HG02610 (cell line): ENCODE results near the gene GALNT18.

Experiments
- ATAC-seq: cut with Tn5 transposase; IDR thresholded peaks from one replicate; pipeline ENCODE4 v1.9.1; 2021; ENCODE audit warnings: mild to moderate bottlenecking, moderate library complexity; ENCODE audit not compliant: unreplicated experiment

Gene GALNT18

DNA sequence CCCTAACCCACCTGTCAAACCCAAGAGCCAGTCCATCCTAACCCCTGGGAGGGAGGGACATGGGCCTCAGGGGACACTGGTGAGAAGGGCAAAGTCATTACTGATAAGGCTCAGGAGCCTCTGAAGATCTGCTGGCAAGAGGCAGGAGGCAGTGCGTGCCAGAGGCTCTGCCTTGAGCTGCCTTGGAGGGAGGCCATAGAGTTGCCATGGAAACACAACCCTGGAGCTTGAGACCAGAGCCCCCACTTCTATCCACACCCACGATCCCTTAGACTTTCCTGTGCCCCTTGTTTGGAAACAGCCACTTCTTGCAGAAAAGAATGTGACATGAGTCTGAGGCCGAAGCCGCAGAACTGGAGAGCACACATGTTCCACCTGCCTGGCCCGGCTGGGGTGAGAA lies 179.0 kb downstream of the GALNT18 start:
- no peak for ATAC-seq

DNA sequence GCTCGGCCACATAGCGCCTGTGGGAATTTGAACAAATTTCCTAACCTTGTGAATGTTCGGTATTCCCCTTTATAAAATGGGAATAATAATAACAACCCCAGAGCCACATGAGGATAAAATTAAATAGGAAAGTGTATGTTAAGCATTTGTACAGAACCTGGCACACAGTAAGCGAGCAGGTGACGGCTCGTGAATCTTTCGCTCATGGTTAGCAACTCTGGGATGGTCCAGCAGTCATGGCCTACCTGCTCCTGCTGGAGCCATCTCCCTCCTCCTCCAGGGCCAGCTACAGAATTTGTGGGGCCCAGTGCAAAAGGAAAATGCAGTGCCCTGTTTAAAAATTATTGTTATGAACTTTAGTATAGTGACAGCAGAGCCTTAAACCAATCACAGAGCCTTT lies 180.3 kb downstream of the GALNT18 start:
- ATAC-seq = no peak

DNA sequence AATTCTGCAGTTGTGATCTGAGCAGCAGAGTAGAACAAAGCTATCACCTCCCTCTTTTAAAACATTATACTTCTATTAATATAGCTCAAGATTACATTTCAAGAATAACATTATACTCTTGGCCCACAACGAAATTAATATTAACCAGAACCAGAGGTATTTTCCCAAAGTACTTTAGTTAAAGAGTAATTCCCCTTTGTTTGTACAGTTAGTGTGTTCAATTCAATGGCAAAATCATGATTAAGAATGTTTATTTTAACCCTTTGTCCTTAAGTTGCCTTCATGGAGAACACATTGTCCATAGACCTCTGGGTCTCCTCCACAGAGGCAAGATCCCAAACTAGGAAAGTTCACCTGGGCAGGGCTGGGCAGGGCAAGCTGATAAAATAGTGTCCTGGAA lies 180.7 kb downstream of the GALNT18 start:
- no peak for ATAC-seq

DNA sequence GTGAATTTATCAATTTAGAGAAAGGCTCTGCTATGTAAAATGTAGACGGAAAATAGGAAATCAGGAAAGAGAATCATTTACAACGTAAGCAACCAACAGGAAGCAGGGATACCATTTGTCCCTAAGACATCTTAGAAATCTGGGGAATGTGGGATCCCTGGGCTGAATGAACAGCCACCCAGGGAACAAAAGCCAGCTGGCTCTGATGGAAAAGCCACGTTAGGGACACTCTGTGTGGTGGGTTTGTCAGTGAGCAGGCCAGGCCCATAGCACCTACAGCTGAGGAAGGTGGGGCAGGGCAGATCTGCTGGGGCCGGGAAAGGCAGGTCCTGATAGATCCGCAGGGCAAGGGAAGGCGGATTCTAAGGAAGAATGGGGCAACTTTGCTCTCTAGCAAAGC lies 181.7 kb downstream of the GALNT18 start:
- no peak for ATAC-seq

DNA sequence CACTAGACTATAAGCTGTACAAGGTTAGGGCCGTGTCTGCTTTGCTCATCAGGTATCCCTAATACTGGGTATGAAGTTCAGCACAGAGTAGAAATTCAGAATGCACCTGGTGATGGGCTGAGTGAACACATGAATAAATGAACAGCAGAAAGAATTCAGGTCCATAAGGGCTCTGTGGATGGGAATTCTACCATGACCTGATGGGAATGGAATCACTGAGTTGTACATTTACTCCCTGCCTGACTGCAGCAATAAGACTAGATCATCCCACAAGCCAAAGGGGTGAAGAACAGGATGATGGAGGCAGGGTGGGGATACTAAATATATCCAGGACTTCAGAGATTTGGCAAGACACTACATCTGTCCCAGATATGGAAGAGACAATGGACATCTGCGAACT lies 182.2 kb downstream of the GALNT18 start:
- no peak for ATAC-seq

DNA sequence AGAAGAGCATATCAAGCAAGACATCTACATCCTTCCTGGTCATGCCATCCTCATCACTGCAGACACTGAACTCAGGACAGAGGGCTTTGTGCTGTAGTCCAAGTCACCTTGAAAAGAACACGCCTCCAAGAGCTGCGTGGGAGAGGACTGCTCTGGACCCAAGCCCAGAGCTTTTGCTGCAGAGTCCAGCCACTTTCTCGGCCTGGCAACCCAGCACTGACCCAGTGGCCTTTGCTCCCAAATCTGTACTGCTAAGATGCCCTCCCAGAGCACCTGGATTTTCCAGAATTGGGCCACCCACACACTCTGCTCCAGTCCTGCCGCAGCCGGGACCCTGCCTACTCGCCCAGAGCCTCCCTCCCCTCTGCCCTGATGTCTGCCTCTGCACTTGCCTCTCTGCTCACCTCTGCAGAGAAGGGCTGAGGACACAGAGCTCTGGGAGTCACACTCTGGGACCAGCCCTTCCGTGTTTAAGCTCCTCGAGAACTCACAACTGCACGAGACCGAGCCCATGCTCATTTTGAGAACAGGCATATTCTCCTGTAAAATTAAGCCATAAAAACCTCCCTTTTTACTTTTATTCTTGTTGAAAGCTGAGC lies 185.0 kb downstream of the GALNT18 start:
- no peak for ATAC-seq

DNA sequence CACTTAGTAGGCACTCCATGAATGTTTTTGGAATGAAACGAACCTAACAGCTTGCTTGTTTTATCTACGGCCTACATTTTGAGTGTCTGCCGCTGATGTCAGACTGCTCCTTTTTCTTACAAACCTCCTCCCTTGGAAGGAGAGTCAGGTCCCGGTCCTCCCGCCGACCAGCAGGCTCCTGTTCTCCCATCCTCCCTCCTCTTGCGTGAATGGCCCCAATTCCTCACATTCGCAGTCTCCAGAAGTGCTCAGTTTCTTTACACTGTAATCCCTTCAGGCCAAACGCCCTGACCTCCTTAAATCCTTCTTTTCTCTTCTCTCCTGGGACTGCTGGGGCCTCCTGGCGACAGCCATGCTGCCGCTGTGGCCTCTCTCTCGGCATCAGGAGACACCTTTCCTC lies 186.2 kb downstream of the GALNT18 start:
- ATAC-seq = no peak

DNA sequence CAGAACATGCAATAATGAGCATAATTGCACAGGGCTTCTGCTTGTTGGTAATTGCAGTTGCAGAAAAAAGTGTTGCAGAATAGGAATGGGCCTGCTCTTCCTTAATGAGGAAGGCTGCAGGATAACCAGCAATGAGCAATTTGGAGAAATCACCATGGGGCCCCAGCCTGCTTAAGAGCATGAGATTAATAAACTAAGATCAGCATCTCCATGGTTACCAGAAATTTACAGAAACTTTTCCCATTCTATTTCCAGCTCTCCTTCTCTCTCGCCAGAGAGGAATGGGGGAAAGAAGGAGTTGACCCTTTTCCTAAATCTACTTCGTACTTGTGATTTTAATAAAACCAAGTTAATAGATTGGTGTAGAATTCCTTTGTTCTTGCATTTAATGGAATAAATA lies 187.8 kb downstream of the GALNT18 start:
- no peak for ATAC-seq

DNA sequence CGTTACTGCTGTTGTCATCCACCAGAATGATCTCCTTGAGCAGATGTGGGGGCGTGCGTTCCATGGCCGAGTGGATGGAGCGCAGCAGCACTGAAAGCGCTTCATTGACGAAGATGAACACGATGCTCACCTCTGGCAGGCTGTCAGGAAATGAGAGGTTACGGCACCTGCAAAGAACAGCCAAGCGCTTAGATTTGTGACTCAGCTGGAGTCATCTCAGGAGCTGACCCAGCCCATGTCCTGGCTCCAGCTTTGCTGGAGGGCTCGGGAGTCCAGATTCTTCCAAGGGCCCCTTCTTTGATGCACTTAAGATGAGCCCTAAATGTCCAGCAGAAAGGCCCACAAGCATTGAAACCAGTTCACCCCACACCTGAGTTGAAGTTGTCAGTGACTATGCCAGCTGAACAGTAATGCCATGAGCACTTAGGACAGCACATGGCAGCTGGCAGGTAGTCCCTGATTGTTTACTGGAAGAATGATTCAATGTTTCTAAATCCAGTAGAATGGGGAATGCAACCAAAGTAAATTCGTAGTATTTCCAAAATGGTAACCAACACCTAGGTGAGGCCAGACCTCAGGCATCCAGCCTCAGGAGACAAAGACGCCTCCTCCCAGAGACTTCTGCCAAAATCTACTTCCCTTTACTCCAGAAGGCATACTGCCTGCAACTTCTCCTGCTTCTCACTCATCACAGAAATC lies 189.0 kb downstream of the GALNT18 start:
- ATAC-seq = no peak

DNA sequence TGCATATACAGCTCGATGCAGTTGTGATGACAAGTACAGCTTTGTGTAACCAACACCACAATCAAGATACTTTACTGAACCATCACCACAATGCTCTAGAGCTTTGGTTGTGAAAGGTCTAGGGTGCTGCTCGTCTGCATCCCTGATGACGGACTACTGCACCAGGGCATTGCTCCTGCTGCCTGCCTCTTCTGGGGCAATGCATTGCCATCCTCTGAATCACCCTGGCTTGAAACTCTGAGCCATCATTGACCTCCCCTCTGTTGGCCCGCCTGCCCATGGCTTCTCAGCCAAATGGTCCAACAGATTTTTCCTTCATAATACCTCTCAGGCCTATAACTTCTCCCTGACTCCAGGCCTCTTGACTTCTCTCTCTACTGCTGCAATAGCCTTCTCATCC lies 191.4 kb downstream of the GALNT18 start:
- ATAC-seq = no peak

DNA sequence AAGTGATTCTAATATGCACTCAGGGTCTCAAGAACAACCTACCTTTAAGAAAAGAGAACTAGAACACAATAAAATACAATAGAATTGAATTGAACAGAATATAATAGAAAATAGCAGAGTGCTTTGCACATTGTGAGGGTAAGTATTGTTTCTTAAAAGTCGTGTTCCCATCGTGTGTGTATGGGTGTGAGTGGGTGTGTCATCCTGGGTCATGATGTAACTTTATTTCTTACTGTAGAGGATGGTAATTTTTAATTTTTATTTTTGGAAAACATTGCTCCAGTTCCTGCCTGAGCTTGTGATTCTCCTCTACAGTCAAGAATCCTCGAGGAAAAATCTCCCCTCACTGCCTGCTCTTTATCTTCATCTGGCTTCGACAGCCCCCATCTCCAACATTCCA lies 193.1 kb downstream of the GALNT18 start:
- no peak for ATAC-seq

DNA sequence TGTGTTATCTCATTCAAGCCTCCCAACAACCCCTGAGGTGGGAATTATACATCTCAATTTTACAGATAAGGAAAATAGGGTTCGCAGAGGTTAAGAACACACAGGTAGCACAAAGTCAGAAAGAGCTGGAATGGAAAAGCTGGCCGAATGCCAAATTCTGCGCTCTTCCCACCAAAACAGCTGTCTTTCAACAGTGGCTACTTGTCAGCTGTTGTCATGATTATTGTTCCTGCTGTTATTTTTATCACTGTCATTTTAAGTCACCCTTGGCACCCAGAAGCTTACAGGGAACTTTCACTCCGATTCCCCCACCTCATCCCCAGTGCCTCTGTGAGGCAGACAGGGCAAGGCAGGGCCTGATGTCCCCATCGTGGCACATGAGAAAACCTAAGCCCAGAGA lies 194.3 kb downstream of the GALNT18 start:
- ATAC-seq = no peak

DNA sequence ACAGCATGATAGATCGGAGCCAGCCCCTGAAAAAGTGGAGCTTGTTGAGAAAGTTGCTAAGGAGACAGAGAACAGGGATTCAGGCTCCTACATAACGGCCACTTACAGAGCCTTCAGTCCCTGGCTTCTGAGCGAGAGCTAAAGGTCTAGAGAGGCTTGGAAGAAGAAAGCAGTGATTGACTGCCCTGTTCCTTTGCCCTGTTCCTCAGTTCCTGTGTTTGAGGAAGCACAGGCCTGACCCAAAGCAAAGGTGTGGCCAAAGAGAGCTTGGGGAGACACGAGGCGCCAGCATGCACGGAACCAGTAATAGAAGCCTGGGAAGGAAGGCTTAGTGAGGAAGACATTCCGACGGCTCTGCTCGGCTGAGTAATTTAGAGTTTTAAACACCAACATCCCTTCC lies 194.7 kb downstream of the GALNT18 start:
- ATAC-seq = no peak

DNA sequence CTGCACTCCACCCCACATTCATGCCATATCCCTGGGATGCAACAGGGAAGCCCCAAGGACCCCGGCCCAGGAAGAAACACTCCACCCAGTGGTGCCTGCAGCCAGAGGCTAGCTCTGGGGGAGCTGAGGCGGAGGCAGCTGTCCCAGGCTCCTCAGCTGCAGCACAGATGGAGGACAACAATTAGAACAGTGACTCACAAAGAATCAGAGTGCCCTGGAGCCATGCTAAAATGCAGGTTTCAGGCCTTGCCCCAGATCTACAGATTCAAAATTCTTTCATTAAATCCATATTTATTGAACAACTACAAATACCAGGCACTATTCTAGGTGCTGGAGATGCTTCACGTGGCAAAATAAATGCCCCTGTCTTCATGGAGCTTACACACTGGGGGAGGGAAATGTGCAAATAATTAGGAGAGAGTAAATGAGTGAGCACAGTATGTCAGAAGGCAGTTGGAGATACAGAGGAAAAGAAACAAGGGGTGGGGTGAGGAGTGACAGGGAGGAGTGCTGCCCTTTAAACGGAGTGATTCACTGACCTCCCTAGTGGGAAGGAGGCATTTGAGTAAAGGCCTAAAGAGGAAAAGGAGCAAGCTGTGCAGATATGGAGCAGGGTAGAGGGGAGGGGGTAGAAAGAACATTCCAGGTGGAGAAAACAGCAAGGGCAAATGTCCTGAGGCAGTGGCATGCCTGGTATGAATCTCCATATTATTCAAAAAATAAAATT lies 195.4 kb downstream of the GALNT18 start:
- ATAC-seq = no peak

DNA sequence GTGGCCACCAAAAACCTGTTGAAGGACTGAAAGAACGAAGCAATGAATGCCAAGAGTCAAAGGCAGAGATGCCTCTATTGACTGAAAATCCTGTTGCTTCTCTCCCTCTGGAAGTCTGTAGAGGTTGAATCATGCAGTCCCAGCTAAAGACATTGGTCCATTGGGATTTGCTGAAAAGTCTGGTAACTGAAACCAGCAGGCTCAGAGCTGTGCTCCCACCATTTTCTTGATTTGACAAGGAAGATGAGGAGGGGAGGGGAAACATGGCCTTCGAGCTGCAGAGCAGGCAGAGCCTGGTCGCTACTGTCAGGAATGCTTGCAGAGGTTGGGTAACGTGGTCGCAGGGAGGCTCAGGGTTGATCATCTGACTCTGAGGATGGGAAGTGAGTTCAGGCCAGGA lies 196.0 kb downstream of the GALNT18 start:
- no peak for ATAC-seq

DNA sequence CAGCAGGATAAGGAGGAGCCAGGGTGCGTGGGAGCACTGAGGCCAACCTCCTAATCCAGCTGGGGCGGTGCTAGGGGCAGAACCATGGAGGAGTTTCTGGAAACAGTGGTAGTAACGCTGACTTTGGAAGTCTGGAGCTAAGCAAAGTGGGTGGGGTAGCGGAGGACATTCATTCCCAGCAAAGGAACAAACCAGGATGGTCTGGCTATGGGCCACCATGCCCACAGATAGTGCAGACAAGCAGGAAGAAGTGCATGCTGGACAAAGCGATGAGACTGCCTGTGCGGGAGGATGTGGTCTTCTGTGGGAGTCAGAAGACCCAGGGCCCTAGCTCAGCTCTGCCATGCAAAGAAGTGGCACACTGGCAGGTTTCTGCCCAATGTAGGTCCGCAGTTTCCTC lies 197.1 kb downstream of the GALNT18 start:
- no peak for ATAC-seq

DNA sequence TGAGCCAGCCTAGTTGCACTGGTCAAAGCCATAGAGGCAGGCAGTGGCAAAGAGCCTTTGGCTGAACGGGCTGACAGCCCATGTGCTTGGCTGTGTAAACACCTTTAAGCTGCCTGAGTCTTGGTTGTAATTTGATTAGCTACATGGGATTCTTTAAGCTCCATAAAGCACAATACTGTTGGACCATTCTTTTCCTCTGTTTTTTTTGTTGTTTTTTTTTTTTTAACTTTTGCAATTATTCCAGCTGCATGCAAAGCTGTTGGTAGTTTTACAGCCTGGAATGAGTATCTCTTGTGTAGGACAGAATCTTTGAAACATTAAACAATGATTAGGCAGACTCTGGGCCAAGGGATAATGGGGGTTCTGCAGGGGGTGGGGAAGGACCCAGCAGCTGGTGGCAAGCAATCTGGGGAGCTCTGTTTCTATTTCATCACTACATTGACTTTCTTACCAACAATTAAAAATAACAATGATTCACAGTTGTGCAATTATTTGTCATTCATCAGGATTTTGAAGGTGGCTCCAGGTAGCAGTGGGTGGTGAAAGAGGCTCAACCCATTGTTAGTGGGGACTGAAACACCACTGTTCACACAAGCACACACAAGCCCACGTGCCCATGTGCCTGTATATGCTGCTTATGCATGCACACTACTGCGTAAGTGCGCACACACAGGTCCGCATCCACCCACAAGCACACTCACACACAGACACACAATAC lies 199.2 kb downstream of the GALNT18 start:
- ATAC-seq = no peak

DNA sequence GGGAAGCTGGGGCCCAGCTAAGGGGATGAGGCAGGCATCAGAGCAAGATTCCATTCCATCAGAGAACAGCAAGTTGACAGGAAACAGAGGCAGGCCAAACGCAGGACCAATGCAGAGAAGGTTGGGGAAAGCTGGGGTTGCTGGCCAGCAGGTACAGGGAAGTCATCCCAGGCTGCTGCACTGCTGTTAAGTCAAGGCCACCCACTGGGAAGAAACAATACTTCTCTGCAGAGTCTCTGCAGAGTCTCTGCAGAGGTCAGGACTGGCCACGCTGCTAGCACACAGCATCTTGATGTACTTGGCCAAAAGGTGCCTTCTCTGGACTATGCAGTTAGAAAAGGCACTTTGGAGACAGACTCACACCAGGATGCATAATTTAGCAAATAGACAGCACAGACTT lies 200.3 kb downstream of the GALNT18 start:
- ATAC-seq = no peak

DNA sequence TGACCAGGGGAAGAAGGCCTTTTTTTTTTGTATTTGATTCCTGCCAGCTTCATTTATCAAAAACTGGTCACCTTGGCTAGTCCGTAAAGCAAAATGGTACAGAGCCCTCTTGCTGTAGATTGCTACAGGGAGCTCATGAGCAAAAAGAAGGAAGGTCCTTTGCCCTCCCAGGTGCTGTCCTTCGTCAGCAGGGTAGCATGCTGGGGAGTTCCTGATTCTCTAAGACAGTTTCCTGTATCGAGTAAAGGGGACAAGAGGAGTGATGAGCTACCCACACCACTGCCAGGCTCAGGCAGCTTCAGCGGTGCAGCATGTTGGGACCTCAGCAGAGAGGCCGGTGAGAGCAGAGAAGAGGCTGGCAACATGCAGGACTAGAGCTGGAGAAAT lies 200.9 kb downstream of the GALNT18 start:
- ATAC-seq = no peak

DNA sequence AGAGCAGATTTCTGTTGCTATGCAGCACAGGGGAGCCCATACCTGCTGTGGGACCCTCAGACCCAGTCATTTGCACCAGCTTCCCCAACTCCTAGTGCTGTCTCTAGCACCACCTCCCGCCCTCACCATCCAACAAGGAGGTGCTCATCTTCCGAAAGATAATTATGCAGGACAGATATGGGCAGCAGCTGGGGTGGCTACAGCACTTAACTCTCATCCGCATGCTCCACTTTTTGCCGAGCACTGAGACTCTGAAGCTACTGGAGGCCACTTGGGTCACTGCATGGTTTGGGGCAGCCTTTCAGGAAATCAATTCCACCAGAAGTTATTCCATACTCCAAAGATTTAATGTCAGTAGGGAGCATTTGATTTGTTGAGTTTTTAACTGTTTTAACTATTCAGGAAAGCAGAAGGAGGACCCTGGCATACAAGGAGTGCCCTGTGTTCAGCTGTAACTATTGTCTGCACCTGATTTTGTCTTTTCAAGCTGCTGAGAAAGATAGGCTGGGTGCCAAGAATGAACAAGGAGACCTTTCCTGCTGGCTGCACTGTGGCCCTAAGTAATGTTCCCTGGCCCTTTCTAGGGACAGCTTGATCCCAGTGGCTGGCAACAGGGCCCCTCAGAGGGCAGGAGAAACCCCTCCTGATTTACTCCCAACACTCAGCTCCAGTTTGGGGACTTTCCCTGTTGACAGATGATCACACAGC lies 201.5 kb downstream of the GALNT18 start:
- ATAC-seq = no peak

DNA sequence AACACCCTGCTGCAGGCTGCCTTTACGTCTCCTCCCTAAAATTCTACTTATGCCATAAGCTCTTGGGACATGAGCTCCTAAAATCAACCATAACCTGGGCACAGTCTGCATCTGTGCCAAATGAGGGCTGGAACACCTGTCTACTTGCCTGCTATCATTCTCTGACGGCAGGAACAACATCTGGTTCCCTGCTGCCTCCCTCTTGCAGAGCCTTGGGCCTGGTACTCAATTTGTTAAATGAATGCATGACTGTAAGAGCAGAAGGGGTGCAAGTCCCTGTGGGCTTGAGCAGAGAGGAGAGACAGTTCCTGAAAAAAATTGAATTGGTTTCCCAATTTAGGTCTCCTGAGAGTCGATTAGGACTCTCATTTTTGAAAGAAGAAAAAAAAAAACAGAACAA lies 202.1 kb downstream of the GALNT18 start:
- ATAC-seq = no peak
